Testis (tissue), 3 donors: ENCODE data around the gene ATP13A1. TPM values are rescaled to one million over a fixed set of nuclear protein-coding genes. Genes with fewer than 3 reads are reported as not detected.

Experiments
- DNase-seq: peaks from one replicate; pipeline ENCODE4 v3.0.0-alpha.2; 2019
- H3K27ac ChIP-seq, 2 donors: fragments of 200-600 bp; sonication (generic); one replicate each; pipeline ENCODE4 v1.5.1; 2019
- H3K27me3 ChIP-seq: fragments of 200-600 bp; sonication (generic); one replicate; pipeline ENCODE4 v1.5.1; 2019
- H3K36me3 ChIP-seq: fragments of 200-600 bp; sonication (generic); one replicate; pipeline ENCODE4 v1.5.1; 2017; ENCODE audit warnings: low read depth; ENCODE audit errors: missing control alignments
- H3K4me1 ChIP-seq: fragments of 200-600 bp; sonication (generic); one replicate; pipeline ENCODE4 v1.5.1; 2019
- H3K4me3 ChIP-seq, 2 donors: fragments of 200-600 bp; sonication (generic); one replicate each; pipeline ENCODE4 v1.5.1; 2017 to 2019
- H3K9me3 ChIP-seq: fragments of 200-600 bp; sonication (generic); one replicate; pipeline ENCODE4 v1.5.1; 2017
- POLR2A ChIP-seq: fragments of 450-650 bp; IDR thresholded peaks from one replicate; pipeline ENCODE4 v1.6.1; 2017; ENCODE audit warnings: antibody characterized with exemption, mild to moderate bottlenecking, moderate library complexity
- WGBS, 2 donors: methylation state at CpG; one replicate each; pipeline ENCODE4 v1.1.5; 2018; 5-methylcytosine and 5-hydroxymethylcytosine counted together
- intact Hi-C: fragments of 100-400 bp; cut with DNase I; formaldehyde crosslinking; loops from one replicate; pipeline ENCODE4 v1.15.1; 2023; ENCODE audit warnings: low total_unique reads
- polyA plus RNA-seq: library from polyadenylated mRNA; stranded (reverse); fragments of 350-450 nt; fragmentation: Illumina TruSeq; extraction: RNeasy Lipid Tissue Mini Kit (QIAGEN cat#74804); gene quantifications from one replicate; pipeline ENCODE4 v1.2.3, GENCODE V29; 2014; ENCODE audit warnings: low read depth, low replicate concordance; ENCODE audit not compliant: insufficient read depth
- total RNA-seq, 2 donors: library from RNA; depleted of rRNA; stranded (reverse); fragments of >200 nt; gene quantifications; one replicate each; pipeline ENCODE4 v1.2.3, GENCODE V29; 2016
- TF ChIP-seq, protein P1 (sequence below), 3 experiments: fragments of 450-650 bp in 2 of 3; fragments of 200-600 bp in 1 of 3; sonication (generic) in 1 of 3; IDR thresholded peaks; one replicate each; pipeline ENCODE4 v1.5.1; 2016 to 2019; ENCODE audit warnings: antibody characterized with exemption in 3 of 3, mild to moderate bottlenecking in 2 of 3, moderate library complexity in 1 of 3

ATP13A1 gene
- total and polyA plus RNA-seq, 3 donors from 2014 or later, result 64.1 to 360 (median 292) TPM

DNA sequence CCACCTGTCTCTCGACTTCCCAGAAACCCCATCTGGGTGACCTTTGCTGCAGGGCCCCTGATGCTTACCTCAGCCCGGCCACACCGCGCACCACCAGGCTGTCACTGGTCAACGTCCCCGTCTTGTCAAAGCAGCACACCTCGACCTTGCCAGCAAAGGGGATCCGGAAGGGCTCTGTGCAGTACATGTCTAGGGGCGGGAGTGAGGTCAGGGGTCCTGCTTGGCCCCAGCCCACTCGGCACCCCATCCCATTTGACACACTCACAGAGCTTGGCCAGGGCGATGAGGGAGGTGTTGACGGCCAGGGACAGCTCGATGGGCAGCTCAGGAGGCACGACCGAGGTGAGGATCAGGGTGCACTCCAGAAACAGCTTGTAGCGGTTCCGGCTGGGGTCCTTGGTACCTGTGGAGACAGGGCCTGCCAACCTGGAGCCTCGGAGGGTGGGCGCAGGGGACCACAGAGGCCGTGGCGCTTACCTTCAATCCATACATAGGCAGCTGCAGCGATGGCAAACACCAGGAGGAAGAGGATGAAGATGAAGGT lies 8.4 kb downstream of the ATP13A1 start:
- Histone ChIP-seq H3K4me1 (no peaks in the 10 kb centered on the region), H3K27ac (no peak overlapping the region), H3K9me3 (no peaks in the 10 kb centered on the region), H3K27me3 (no peaks in the 10 kb centered on the region), H3K36me3 (no peaks in the 10 kb centered on the region), H3K4me3 (no peak overlapping the region)
- TF ChIP-seq, protein P1, sequence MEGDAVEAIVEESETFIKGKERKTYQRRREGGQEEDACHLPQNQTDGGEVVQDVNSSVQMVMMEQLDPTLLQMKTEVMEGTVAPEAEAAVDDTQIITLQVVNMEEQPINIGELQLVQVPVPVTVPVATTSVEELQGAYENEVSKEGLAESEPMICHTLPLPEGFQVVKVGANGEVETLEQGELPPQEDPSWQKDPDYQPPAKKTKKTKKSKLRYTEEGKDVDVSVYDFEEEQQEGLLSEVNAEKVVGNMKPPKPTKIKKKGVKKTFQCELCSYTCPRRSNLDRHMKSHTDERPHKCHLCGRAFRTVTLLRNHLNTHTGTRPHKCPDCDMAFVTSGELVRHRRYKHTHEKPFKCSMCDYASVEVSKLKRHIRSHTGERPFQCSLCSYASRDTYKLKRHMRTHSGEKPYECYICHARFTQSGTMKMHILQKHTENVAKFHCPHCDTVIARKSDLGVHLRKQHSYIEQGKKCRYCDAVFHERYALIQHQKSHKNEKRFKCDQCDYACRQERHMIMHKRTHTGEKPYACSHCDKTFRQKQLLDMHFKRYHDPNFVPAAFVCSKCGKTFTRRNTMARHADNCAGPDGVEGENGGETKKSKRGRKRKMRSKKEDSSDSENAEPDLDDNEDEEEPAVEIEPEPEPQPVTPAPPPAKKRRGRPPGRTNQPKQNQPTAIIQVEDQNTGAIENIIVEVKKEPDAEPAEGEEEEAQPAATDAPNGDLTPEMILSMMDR (IDR thresholded peaks at IDR 0.05), result no peak
- no peak for TF ChIP-seq POLR2A
- DNase-seq, result no peak
- intact Hi-C loops, result no loop called here
- 94 to 100% methylated on average over 2 to 22 of the region's 22 CpGs for WGBS, 2 donors

DNA sequence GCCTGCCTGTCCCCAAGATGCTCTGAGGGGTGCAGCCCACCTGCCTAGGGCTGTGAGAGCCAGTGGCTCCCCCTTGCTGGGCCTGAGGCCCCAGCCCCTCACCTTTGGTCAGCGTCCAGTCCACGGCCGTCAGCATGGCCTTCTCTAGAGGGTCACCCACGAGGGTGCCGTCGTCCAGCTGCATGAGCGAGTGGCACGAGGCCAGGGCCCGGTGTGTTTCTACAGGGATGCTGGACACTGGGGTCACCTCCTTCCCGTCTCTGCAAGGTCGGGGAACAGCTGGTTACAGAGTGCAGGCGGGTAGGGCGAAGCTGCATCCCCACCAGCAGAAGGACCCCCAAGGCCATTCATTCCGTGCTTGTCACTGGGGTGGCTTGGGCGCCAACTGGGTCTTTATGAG lies 9.0 kb downstream of the ATP13A1 start:
- no peak for DNase-seq
- no peak overlapping the region for H3K4me3 ChIP-seq
- no peaks in the 10 kb centered on the region for H3K36me3 ChIP-seq
- H3K27ac ChIP-seq, result no peak overlapping the region
- WGBS, 2 donors, result 84 to 92% methylated on average over 9 to 14 of the region's 15 CpGs
- no peaks in the 10 kb centered on the region for H3K4me1 ChIP-seq
- intact Hi-C loops, result no loop called here
- H3K27me3 ChIP-seq, result no peaks in the 10 kb centered on the region
- H3K9me3 ChIP-seq, result no peaks in the 10 kb centered on the region
- no peak for TF ChIP-seq POLR2A

- Histone ChIP-seq H3K4me1 (no peaks in the 10 kb centered on the region), H3K27ac (no peak overlapping the region), H3K27me3 (no peaks in the 10 kb centered on the region), H3K4me3 (no peak overlapping the region), H3K36me3 (no peaks in the 10 kb centered on the region), H3K9me3 (no peaks in the 10 kb centered on the region)
- WGBS, 2 donors, result 93 to 97% methylated on average over 12 to 21 of the region's 23 CpGs
- TF ChIP-seq, protein P1 (IDR thresholded peaks at IDR 0.05), result no peak
- TF ChIP-seq POLR2A, result no peak
- no peak for DNase-seq
- intact Hi-C loops, result no loop called here
These were observed 9.8 kb downstream of the ATP13A1 start for GRCh38 chr19:19653597-19654147.

- intact Hi-C loops, result no loop called here
- Histone ChIP-seq H3K9me3 (no peaks in the 10 kb centered on the region), H3K4me3 (no peak overlapping the region), H3K4me1 (no peaks in the 10 kb centered on the region), H3K36me3 (no peaks in the 10 kb centered on the region), H3K27me3 (no peaks in the 10 kb centered on the region), H3K27ac (no peak overlapping the region)
- 90 to 93% methylated on average over 16 to 24 of the region's 24 CpGs for WGBS, 2 donors
- no peak for DNase-seq
- no peak for TF ChIP-seq POLR2A
- TF ChIP-seq, protein P1 (IDR thresholded peaks at IDR 0.05), result no peak
These were observed 10.8 kb downstream of the ATP13A1 start for GRCh38 chr19:19652482-19653295.

DNA sequence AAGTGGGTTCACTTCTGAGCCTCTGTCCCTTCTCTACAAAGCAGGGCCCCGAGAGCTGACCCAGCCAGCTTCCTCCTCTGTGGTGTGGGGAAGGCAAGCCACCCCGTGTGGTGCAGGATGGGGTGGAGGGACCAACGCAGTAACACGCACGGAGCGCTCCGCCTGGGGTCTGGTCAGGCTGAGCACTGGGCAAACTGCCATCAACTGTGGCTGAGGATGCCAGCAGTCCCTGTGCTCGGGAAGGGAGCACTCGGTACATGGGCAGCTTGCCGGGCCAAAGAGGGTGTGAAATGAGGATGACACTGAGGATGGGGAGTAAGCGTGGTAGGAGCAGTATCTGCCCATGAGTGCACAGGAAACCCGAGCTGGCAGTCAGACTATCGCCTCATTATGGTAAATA lies 12.4 kb downstream of the ATP13A1 start:
- TF ChIP-seq, protein P1 (IDR thresholded peaks at IDR 0.05), result no peak
- TF ChIP-seq POLR2A, result no peak
- Histone ChIP-seq H3K27ac (no peak overlapping the region), H3K4me1 (no peaks in the 10 kb centered on the region), H3K27me3 (no peaks in the 10 kb centered on the region), H3K9me3 (no peaks in the 10 kb centered on the region), H3K36me3 (no peaks in the 10 kb centered on the region), H3K4me3 (no peak overlapping the region)
- 67% methylated on average over 13 of the region's 13 CpGs for WGBS, 2 donors
- DNase-seq, result no peak
- intact Hi-C loops, result no loop called here
